VCaP (cell line): ENCODE results near the gene AQR.

Source experiments
- H3K27ac ChIP-seq: fragments of 450-650 bp; 2 replicates; pipeline ENCODE4 v1.5.1; 2017
- CTCF ChIP-seq: fragments of 450-650 bp; conservative IDR thresholded peaks from 2 replicates; pipeline ENCODE4 v1.5.1; 2017; ENCODE audit warnings: mild to moderate bottlenecking, moderate library complexity

The AQR gene

GRCh38 chr15:34879107-34879506, 90.4 kb downstream of the AQR start:
- TF ChIP-seq CTCF, result no peak
- H3K27ac ChIP-seq, result no peak overlapping the region

- H3K27ac ChIP-seq, result no peak overlapping the region
- no peak for TF ChIP-seq CTCF
These were observed 92.9 kb downstream of the AQR start for GRCh38 chr15:34876640-34877039.

- no peak for TF ChIP-seq CTCF
These were observed 100.4 kb downstream of the AQR start for GRCh38 chr15:34869110-34869509.

GRCh38 chr15:34865531-34865930, 104.0 kb downstream of the AQR start:
- H3K27ac ChIP-seq, result no peak overlapping the region
- no peak for TF ChIP-seq CTCF

More at GRCh38 chr15:34869110-34869509, 100.4 kb downstream of the AQR start:
- H3K27ac ChIP-seq, result no peak overlapping the region

GRCh38 chr15:34861214-34861613, 108.3 kb downstream of the AQR start:
- no peak overlapping the region for H3K27ac ChIP-seq
- TF ChIP-seq CTCF, result no peak

- peak overlapping the region; percentile 16; the same call in 1 of the 2 replicates for H3K27ac ChIP-seq
- no peak for TF ChIP-seq CTCF
These were observed 113.6 kb downstream of the AQR start for GRCh38 chr15:34855893-34856292.

- H3K27ac ChIP-seq, result peak overlapping the region; percentile 16; the same call in 1 of the 2 replicates
- no peak for TF ChIP-seq CTCF
These were observed 114.1 kb downstream of the AQR start for GRCh38 chr15:34855413-34855812.
